Dermis lymphatic vessel endothelial cell (primary cell): ENCODE data around the gene C14orf39. TPM values are rescaled to one million over a fixed set of nuclear protein-coding genes. Genes with fewer than 3 reads are reported as not detected.

Experiments used
- total RNA-seq: library from RNA; depleted of rRNA; stranded (reverse); fragments of >200 nt; gene quantifications from 2 replicates; pipeline ENCODE4 v1.2.1, GENCODE V29; 2014

Gene C14orf39, protein sequence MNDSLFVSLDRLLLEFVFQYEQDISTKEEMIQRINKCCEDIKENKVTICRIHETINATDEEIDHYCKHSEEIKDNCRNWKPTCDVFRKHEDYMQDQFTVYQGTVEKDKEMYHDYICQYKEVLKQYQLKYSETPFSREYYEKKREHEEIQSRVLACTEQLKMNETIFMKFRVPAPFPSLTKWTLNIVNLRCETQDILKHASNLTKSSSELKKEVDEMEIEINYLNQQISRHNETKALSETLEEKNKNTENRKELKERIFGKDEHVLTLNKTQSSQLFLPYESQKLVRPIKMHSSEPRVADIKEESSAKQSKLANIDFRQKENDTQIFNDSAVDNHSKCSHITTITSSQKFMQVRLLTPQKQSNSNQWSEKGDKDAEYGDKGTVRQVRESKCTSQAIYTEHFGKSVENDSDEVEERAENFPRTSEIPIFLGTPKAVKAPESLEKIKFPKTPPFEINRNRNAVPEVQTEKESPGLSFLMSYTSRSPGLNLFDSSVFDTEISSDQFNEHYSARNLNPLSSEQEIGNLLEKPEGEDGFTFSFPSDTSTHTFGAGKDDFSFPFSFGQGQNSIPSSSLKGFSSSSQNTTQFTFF
- total RNA-seq: not detected in 2 replicates

GRCh38 chr14:60485598-60486251 lies at the start of gene C14orf39:
C14orf39 (minus strand) TSS chr14:60486063; CDS start chr14:60485078, 985 bp downstream.

DNA sequence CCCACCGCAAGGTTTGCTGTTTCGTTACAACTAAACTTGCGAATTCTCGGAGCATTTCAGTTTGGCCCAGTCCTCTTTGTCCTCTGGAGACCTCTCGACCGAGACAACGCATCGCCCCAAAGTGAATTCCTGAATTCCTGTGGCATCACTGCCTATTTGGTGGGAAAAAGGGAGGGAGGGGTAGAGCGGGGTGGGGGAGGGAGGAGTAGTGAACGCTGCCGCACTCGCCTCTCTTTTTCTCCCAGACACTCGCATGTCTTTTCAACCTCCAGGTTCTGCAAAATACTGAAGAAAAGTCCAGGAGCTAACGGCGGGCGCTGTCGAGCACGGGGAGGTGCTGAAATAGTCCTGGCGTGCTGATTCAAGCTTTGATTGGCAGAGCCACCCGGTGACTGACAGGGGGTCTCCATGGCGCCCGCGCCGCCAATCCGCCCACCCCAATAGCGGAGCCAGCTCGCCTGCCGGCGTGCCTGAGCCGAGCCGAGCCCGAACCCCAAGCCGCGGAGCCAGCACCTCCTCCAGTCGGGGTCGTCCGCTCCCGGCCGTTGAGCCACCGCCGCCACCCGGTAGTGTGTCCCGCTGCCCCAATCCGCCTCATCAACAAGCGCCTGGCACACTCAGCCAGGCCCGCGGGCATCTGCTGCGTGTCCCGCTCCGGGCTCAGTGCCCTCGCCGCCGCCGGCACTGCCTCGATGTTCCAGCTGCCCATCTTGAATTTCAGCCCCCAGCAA lies 23.0 kb upstream of the C14orf39 start, which contains the start of gene SIX6:
TSS of gene SIX6 (plus strand) at position 440 of the 731 bp plus-strand sequence. CDS start at position 693, 253 bp downstream.

Other genes starting within 250 kb of the C14orf39 start
- gene PPM1A, start 236.8 kb downstream of the C14orf39 start, total RNA-seq: 17.5 and 18.1 TPM in 2 replicates
- gene SIX6, start 23.1 kb upstream of the C14orf39 start, total RNA-seq: not detected in 2 replicates
- gene SIX1, start 163.4 kb upstream of the C14orf39 start, total RNA-seq: 0.09 and 0.11 TPM in 2 replicates
- gene SIX4, start 238.3 kb upstream of the C14orf39 start, total RNA-seq: 0.54 and 0.69 TPM in 2 replicates
- 26.7 and 39.4 TPM in 2 replicates for gene MNAT1, start 248.7 kb upstream of the C14orf39 start, total RNA-seq